HUDEP-2 (cell line): ENCODE results near the gene TSACC.

Experiments
- DNase-seq, 76 experiments: peaks; one replicate each; lab custom pipeline; 2025; ENCODE audit not compliant: unreplicated experiment in 76 of 76; lab: John Stamatoyannopoulos, UW

TSACC gene

GRCh38 chr1:156391366-156391677, 53.0 kb downstream of the TSACC start:
- DNase-seq = no peak

- no peak for DNase-seq
Measured at GRCh38 chr1:156391701-156392100, 53.4 kb downstream of the TSACC start.

GRCh38 chr1:156392452-156392853, 54.1 kb downstream of the TSACC start:
- no peak for DNase-seq

- no peak for DNase-seq
Measured at GRCh38 chr1:156393095-156393494, 54.8 kb downstream of the TSACC start.

GRCh38 chr1:156394082-156394481, 55.8 kb downstream of the TSACC start:
- DNase-seq = no peak

- no peak for DNase-seq
Measured at GRCh38 chr1:156394835-156395461, 56.6 kb downstream of the TSACC start.
